Activated CD8-positive, alpha-beta memory T cell treated with anti-CD3 and anti-CD28 coated beads, Interleukin-2, amount 10 ng/mL, durations not matched to agents 7 days and 5 days (primary cell): ENCODE results near the gene PRDM15. TPM values are rescaled to one million over a fixed set of nuclear protein-coding genes. Genes with fewer than 3 reads are reported as not detected.

Experiments used
- ATAC-seq: fragments of 150-1000 bp; cut with Tn5 transposase; one replicate; pipeline ENCODE4 v1.10.0; 2021; ENCODE audit warnings: moderate library complexity
- CTCF ChIA-PET: fragments of 350-600 bp; sonication (Branson Sonifier 250); formaldehyde crosslinking; loops from one replicate; lab custom pipeline; 2021; ENCODE audit warnings: antibody characterized with exemption; lab: Charles Lee
- DNase-seq: peaks from one replicate; pipeline ENCODE4 v3.0.0-alpha.2; 2020
- H3K27ac Mint-ChIP-seq: one replicate; pipeline ENCODE4 v1.8.0; 2021; ENCODE audit warnings: mild to moderate bottlenecking, mixed read lengths
- H3K27me3 Mint-ChIP-seq: one replicate; pipeline ENCODE4 v1.8.0; 2021; ENCODE audit warnings: mixed read lengths
- H3K36me3 Mint-ChIP-seq: one replicate; pipeline ENCODE4 v1.8.0; 2021; ENCODE audit warnings: mild to moderate bottlenecking, mixed read lengths
- H3K4me1 Mint-ChIP-seq: one replicate; pipeline ENCODE4 v1.8.0; 2021; ENCODE audit warnings: mixed read lengths
- H3K4me3 Mint-ChIP-seq: one replicate; pipeline ENCODE4 v1.8.0; 2021; ENCODE audit warnings: mild to moderate bottlenecking, moderate library complexity, mixed read lengths
- H3K9me3 Mint-ChIP-seq: one replicate; pipeline ENCODE4 v1.8.0; 2022; ENCODE audit warnings: low read depth, mixed read lengths
- total RNA-seq, 2 experiments: library from RNA; stranded (reverse); gene quantifications; one replicate each; pipeline ENCODE4 v1.2.3, GENCODE V29; 2021

The PRDM15 gene
- total RNA-seq, 2 experiments from 2014 or later: 10.8 to 13.4 TPM

DNA sequence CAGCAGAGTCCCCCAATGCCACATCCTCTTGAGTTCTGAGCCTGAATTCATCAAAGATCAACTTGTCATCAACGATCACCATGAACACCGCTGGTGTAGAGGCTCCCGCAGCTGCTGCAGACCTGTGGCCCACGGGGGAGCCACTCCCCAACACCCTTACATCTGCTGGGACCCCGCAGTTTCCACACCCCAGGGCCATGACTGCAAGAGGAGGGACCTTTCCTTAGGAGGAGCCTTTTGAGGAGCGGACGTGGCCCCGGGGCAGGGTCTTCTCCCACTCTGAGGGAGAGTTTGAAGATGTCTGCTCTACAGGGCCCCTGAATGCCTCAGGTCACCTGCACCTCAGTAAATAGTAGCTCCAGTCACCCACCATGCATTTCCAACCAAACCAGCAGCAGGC is 2.7 kb downstream of the PRDM15 start:
- DNase-seq: no peak
- CTCF ChIA-PET: interaction anchor here (1.0 to 2.0 kb wide), 3 partner anchors 50 to 240 kb away, joined by 3 to 14 read pairs (median 3); no protein-coding TSS in a partner anchor
- Mint-ChIP-seq H3K27me3 (no peaks in the 10 kb centered on the region), H3K9me3 (no peaks in the 10 kb centered on the region), H3K27ac (no peak overlapping the region), H3K36me3 (no peaks in the 10 kb centered on the region), H3K4me1 (peaks cover 22% of the 10 kb centered on the region), H3K4me3 (no peak overlapping the region)
- ATAC-seq: no peak

DNA sequence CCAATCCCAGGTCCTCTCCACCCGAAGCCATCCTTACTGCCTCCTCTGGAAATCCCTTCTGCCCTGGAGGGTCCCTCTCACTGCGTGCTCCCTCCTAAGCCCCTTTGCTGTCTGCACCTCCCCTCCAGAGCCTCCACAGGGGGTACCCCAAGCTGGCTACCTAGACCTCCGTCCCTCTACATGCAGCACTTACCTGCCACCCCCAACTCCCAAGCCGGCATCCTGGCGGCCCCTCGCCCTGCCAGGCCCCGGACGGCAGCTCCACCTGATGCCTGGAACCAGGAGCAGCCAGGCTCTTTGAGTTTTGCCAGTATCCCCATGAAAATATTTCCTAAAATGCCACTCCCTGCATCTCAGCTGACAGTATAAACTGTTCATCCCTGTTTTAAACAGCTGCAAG is 4.1 kb downstream of the PRDM15 start:
- no peak for ATAC-seq
- CTCF ChIA-PET: no interaction called here
- H3K4me1 Mint-ChIP-seq: peaks cover 22% of the 10 kb centered on the region

DNA sequence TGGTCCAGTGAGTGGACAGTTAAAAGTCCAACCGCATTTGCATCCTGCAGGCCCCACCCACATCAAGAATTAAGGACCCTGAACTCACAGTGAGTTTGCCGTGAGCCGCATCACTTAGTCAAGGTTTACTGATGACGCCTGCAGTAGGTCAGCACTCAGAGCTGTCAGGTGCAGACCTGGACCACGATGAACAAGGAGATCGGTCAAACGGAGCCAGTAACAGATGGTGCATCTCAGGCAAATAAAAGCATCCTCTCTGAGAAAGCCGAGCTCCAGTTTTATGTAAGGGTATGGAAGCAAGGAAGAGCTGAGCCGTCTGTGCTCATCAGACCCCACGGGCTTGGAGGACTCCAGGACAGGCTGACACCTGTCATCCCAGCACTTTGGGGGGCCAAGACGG is 4.5 kb downstream of the PRDM15 start:
- DNase-seq (no peak), ATAC-seq (no peak)
- peaks cover 18% of the 10 kb centered on the region for H3K4me1 Mint-ChIP-seq
- CTCF ChIA-PET: no interaction called here
- no peak overlapping the region for H3K27ac Mint-ChIP-seq
- no peak overlapping the region for H3K4me3 Mint-ChIP-seq
- no peaks in the 10 kb centered on the region for H3K36me3 Mint-ChIP-seq
- no peaks in the 10 kb centered on the region for H3K9me3 Mint-ChIP-seq
- no peaks in the 10 kb centered on the region for H3K27me3 Mint-ChIP-seq

More for the DNA sequence above, 4.1 kb downstream of the PRDM15 start:
- no peaks in the 10 kb centered on the region for H3K27me3 Mint-ChIP-seq
- no peaks in the 10 kb centered on the region for H3K36me3 Mint-ChIP-seq
- no peaks in the 10 kb centered on the region for H3K9me3 Mint-ChIP-seq
- H3K4me3 Mint-ChIP-seq: no peak overlapping the region
- DNase-seq: no peak
- no peak overlapping the region for H3K27ac Mint-ChIP-seq

DNA sequence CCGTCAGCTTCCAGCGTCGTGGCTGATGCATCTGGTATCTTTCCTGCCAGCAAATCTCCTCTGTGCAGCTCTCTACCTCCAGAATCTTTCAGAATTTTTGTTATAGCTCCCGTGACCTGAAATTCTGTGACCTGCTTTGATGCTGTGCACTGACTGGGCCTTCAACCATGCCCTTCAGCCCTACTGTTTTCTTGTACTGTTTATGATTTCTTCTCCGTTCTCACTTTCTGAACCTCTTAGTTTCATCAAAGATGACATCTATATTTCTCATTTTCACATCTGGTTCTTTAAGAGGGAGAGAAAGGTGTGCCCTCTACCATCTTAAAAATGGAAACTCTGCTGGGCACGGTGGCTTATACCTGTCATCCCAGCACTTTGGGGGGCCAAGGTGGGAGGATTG is 5.7 kb downstream of the PRDM15 start:
- no peak for ATAC-seq
- Mint-ChIP-seq H3K4me1 (peaks cover 18% of the 10 kb centered on the region), H3K9me3 (no peaks in the 10 kb centered on the region), H3K27me3 (no peaks in the 10 kb centered on the region), H3K4me3 (no peak overlapping the region), H3K27ac (no peak overlapping the region), H3K36me3 (no peaks in the 10 kb centered on the region)
- CTCF ChIA-PET: no interaction called here
- DNase-seq: no peak

DNA sequence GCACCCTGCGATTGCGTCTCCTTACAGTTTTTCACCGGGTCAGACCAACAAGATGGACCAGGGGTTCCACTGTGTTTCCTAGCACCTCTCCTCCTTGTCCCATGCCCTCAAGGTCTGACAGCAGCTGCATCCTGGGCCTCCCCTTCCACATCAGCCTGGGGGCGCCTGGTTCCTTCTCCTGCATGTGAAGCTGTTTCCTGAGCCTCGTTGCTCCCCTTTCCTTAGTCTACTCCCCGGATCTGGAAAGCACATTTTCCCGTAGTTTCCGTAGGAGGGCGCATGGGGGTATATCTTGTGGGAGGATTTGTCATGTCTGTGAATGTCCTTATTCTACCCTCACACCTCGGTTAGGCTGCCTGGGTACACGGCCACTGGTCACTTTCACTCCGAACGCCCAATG is 6.1 kb downstream of the PRDM15 start:
- no peaks in the 10 kb centered on the region for H3K27me3 Mint-ChIP-seq
- no peaks in the 10 kb centered on the region for H3K9me3 Mint-ChIP-seq
- DNase-seq: no peak
- H3K4me3 Mint-ChIP-seq: no peak overlapping the region
- no peak for ATAC-seq
- no peak overlapping the region for H3K27ac Mint-ChIP-seq
- CTCF ChIA-PET: no interaction called here
- no peaks in the 10 kb centered on the region for H3K36me3 Mint-ChIP-seq
- H3K4me1 Mint-ChIP-seq: peaks cover 19% of the 10 kb centered on the region

- DNase-seq (no peak), ATAC-seq (no peak)
- no peaks in the 10 kb centered on the region for H3K9me3 Mint-ChIP-seq
- H3K27me3 Mint-ChIP-seq: no peaks in the 10 kb centered on the region
- no peak overlapping the region for H3K27ac Mint-ChIP-seq
- peaks cover 10% of the 10 kb centered on the region for H3K4me1 Mint-ChIP-seq
- CTCF ChIA-PET: interaction anchor here (1.3 kb wide), 1 partner anchor 55 kb away, joined by 5 read pairs; no protein-coding TSS in a partner anchor
- no peak overlapping the region for H3K4me3 Mint-ChIP-seq
- H3K36me3 Mint-ChIP-seq: no peaks in the 10 kb centered on the region
These were observed 7.7 kb downstream of the PRDM15 start for GRCh38 chr21:41871293-41872030.

DNA sequence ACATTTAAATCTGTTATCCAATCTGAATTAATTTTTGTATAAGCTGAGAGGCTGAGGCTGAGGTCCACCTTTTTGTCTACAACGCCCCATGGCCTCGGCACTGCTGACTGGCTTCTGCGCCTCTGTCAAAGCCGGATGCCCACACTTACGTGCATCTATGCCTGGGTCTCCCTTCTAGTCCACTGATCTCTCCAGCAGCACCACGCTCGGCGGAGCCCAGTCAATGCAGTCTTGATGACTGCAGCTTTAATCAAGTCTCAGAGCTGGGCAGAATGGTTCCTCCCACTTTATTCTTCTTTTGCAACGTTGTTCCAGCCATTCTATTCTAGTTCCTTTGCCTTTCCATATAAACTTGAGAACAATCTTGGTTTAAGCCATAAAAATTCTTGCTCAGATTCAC is 9.4 kb downstream of the PRDM15 start:
- CTCF ChIA-PET: interaction anchor here (0.6 kb wide), 1 partner anchor 242 kb away, joined by 3 read pairs; no protein-coding TSS in a partner anchor
- ATAC-seq (no peak), DNase-seq (no peak)
- no peak overlapping the region for H3K27ac Mint-ChIP-seq
- no peaks in the 10 kb centered on the region for H3K9me3 Mint-ChIP-seq
- no peak overlapping the region for H3K4me3 Mint-ChIP-seq
- peaks cover 25% of the 10 kb centered on the region for H3K4me1 Mint-ChIP-seq
- H3K27me3 Mint-ChIP-seq: no peaks in the 10 kb centered on the region
- H3K36me3 Mint-ChIP-seq: no peaks in the 10 kb centered on the region

DNA sequence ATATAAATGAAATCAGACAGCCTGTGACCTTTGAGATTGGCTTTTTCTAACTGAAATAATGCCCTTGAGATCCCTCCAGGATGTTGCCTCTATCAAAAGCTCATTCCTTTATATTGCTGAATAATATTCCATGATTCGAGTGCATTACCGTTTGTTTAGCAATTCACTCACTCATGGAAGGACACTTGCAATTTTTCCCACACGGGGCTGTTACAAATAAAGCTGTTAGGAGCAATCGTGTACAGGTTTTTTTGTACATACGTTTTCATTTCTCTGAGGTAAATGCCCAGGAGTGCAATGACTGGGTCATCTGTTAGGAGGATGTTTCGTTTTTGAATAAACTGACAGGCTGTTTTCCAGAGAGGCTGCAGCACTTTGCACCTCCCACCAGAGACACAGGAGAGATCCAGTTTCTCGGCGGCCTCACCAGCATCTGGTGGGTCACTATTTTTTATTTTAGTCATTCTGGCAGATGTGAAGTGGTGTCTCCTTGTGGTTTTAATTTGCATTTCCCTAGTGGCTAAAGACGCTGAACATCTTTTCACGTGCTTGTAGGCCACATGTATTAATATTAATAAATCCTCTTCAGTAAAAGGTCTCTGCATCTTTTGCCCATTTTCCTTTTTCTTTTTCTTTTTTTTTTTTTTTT is 11.0 kb downstream of the PRDM15 start:
- H3K36me3 Mint-ChIP-seq: no peaks in the 10 kb centered on the region
- DNase-seq: no peak
- no peaks in the 10 kb centered on the region for H3K9me3 Mint-ChIP-seq
- no peak overlapping the region for H3K4me3 Mint-ChIP-seq
- ATAC-seq: no peak
- CTCF ChIA-PET: interaction anchor here (0.7 to 1.6 kb wide), 5 partner anchors 9 to 249 kb away, joined by 3 to 5 read pairs (median 4); no protein-coding TSS in a partner anchor
- peaks cover 34% of the 10 kb centered on the region for H3K4me1 Mint-ChIP-seq
- H3K27ac Mint-ChIP-seq: no peak overlapping the region
- H3K27me3 Mint-ChIP-seq: no peaks in the 10 kb centered on the region

DNA sequence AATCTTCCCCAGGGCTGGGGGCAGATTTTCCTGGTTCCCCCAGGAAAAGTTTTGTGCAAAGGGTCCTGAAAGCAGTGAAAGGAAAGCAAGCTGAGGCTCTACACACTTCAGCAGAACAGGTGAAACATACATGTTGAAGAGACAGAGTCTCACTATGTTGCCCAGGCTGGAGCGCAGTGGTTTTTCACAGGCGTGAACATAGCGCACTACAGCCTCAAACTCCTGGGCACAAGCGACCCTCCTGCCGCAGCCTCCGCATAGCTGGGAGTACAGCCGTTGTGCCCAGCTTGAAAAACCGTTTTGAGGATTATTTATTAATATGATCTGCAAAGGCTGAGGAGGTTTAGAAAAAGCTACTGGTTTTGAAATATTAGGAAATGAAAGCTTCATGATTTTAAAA is 11.8 kb downstream of the PRDM15 start:
- no peaks in the 10 kb centered on the region for H3K9me3 Mint-ChIP-seq
- no peak overlapping the region for H3K4me3 Mint-ChIP-seq
- H3K27ac Mint-ChIP-seq: no peak overlapping the region
- ATAC-seq (no peak), DNase-seq (no peak)
- H3K36me3 Mint-ChIP-seq: no peaks in the 10 kb centered on the region
- H3K4me1 Mint-ChIP-seq: peaks cover 36% of the 10 kb centered on the region
- H3K27me3 Mint-ChIP-seq: no peaks in the 10 kb centered on the region
- CTCF ChIA-PET: interaction anchor here (1.1 to 1.6 kb wide), 3 partner anchors 10 to 241 kb away, joined by 4 to 5 read pairs (median 5); no protein-coding TSS in a partner anchor

DNA sequence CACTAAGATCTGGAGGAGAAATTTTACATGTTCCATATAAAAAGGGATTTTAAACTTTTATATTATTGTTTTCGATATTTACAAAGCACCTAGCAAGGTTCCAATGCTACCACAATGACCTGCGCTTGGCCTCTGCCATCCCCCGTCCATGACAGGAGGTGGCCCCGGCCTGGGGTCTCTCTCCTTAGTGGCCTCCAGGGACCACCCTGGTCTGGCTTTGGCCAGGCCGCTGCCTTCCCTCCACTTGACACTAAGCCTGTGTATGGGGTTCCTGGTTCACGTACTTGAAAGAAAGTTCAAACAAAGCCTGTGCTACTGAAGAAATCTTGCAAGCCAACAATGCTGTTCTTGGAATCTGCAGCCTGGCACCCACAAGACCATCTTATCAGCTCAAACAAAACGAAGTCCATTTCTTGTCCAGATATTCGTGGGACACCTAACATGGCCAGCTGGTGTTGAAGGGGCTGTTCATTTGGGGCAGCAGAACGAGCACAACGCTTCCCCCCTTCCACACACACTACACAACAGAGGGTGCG is 12.8 kb downstream of the PRDM15 start:
- Mint-ChIP-seq H3K4me1 (peaks cover 36% of the 10 kb centered on the region), H3K36me3 (no peaks in the 10 kb centered on the region), H3K27me3 (no peaks in the 10 kb centered on the region), H3K9me3 (no peaks in the 10 kb centered on the region), H3K27ac (no peak overlapping the region), H3K4me3 (no peak overlapping the region)
- no peak for DNase-seq
- ATAC-seq: no peak
- CTCF ChIA-PET: interaction anchor here (2.0 kb wide), 1 partner anchor 583 kb away, joined by 4 read pairs; no protein-coding TSS in a partner anchor

GRCh38 chr21:41865002-41865777 is 14.0 kb downstream of the PRDM15 start:
- Mint-ChIP-seq H3K36me3 (no peaks in the 10 kb centered on the region), H3K4me1 (peaks cover 36% of the 10 kb centered on the region), H3K9me3 (no peaks in the 10 kb centered on the region), H3K27ac (peak overlapping the region; percentile 18), H3K4me3 (no peak overlapping the region), H3K27me3 (no peaks in the 10 kb centered on the region)
- CTCF ChIA-PET: interaction anchor here (0.7 to 2.0 kb wide), 2 partner anchors 15 to 582 kb away, joined by 3 to 4 read pairs; no protein-coding TSS in a partner anchor
- peak; percentile 57 for DNase-seq
- peak; percentile 72 for ATAC-seq

GRCh38 chr21:41864311-41865001 is 14.7 kb downstream of the PRDM15 start:
- no peak for ATAC-seq

DNA sequence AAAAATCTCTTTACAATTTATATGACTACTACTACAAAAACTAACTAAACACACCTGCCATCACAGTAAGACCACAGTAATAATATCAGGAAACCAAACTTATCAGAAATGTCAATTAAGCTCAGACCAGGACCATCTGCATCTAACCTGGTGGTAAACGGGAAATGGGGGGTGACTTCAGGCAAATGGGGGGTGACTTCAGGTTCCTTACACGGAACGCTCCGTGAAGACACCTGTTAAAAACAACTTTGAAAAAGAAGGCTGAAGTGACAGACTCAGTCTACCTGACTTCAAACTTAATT is 15.8 kb downstream of the PRDM15 start:
- CTCF ChIA-PET: no interaction called here
- Mint-ChIP-seq H3K36me3 (no peaks in the 10 kb centered on the region), H3K4me3 (no peak overlapping the region), H3K27me3 (no peaks in the 10 kb centered on the region), H3K27ac (no peak overlapping the region), H3K4me1 (peaks cover 36% of the 10 kb centered on the region), H3K9me3 (no peaks in the 10 kb centered on the region)
- ATAC-seq (no peak), DNase-seq (no peak)

More at GRCh38 chr21:41864311-41865001, 14.7 kb downstream of the PRDM15 start:
- CTCF ChIA-PET: no interaction called here
- Mint-ChIP-seq H3K36me3 (no peaks in the 10 kb centered on the region), H3K27ac (no peak overlapping the region), H3K9me3 (no peaks in the 10 kb centered on the region), H3K4me3 (no peak overlapping the region), H3K4me1 (peaks cover 36% of the 10 kb centered on the region), H3K27me3 (no peaks in the 10 kb centered on the region)
- no peak for DNase-seq
